ENCODE measurements around the gene PANK4. TPM values are rescaled to one million over a fixed set of nuclear protein-coding genes. Genes with fewer than 3 reads are reported as not detected.

The PANK4 gene
- total RNA-seq, 1 donor from 2014 or later, result 26.3 TPM

GRCh38 chr1:2564006-2564814 lies 37.8 kb upstream of the PANK4 start:
- H3K4me2 ChIP-seq (ENCODE audit: low read length), result no peak overlapping the region
- no peaks in the 10 kb centered on the region for H3K27me3 ChIP-seq (ENCODE audit: insufficient read depth, low read length)
- peaks cover 16% of the 10 kb centered on the region for H3K27me3 Mint-ChIP-seq (ENCODE audit: low read depth, unreplicated experiment)
- H3K79me2 ChIP-seq (ENCODE audit: insufficient read depth, low read length), result no peaks in the 10 kb centered on the region
- no peaks in the 10 kb centered on the region for H3K9me3 ChIP-seq (ENCODE audit: insufficient read depth, low read depth, low read length)
- H3K4me3 ChIP-seq (ENCODE audit: insufficient read depth, low read depth, low read length), result no peak overlapping the region
- H3K9me3 Mint-ChIP-seq (ENCODE audit: unreplicated experiment), result no peaks in the 10 kb centered on the region
- H3K36me3 Mint-ChIP-seq (ENCODE audit: low read depth, unreplicated experiment), result no peaks in the 10 kb centered on the region
- H3K27ac ChIP-seq (ENCODE audit: low read depth, low read length), result no peak overlapping the region
- FAIRE-seq (no peak), DNase-seq (ENCODE audit: low read depth) (no peak)
- H3K9ac ChIP-seq (ENCODE audit: low read length), result no peak overlapping the region
- H3K27ac Mint-ChIP-seq (ENCODE audit: unreplicated experiment), result no peak overlapping the region
- no peak overlapping the region for H2AFZ ChIP-seq (ENCODE audit: low read depth, low read length)
- H3K4me1 ChIP-seq (ENCODE audit: insufficient read depth, low read length), result no peaks in the 10 kb centered on the region
- no peaks in the 10 kb centered on the region for H4K20me1 ChIP-seq (ENCODE audit: insufficient read depth, low read length)
- no peak overlapping the region for H3K4me3 Mint-ChIP-seq (ENCODE audit: unreplicated experiment)
- peaks cover 5% of the 10 kb centered on the region for H3K4me1 Mint-ChIP-seq (ENCODE audit: low read depth, unreplicated experiment)
- H3K36me3 ChIP-seq (ENCODE audit: insufficient read depth, low read length), result no peaks in the 10 kb centered on the region
- TF ChIP-seq CTCF (IDR thresholded peaks at IDR 0.05; ENCODE audit: insufficient read depth, low read depth, low read length) (no peak), EZH2 (IDR thresholded peaks at IDR 0.05; ENCODE audit: insufficient read depth, low read length) (no peak)

- no peak overlapping the region for H3K27ac ChIP-seq (ENCODE audit: low read depth, low read length)
- H3K4me2 ChIP-seq (ENCODE audit: low read length), result no peak overlapping the region
- no peak overlapping the region for H3K9ac ChIP-seq (ENCODE audit: low read length)
- no peak for TF ChIP-seq CTCF (IDR thresholded peaks at IDR 0.05; ENCODE audit: insufficient read depth, low read depth, low read length)
- H3K79me2 ChIP-seq (ENCODE audit: insufficient read depth, low read length), result no peaks in the 10 kb centered on the region
- DNase-seq (ENCODE audit: low read depth), result no peak
- H3K9me3 Mint-ChIP-seq (ENCODE audit: unreplicated experiment), result no peaks in the 10 kb centered on the region
- H3K36me3 Mint-ChIP-seq (ENCODE audit: low read depth, unreplicated experiment), result no peaks in the 10 kb centered on the region
- H3K4me1 ChIP-seq (ENCODE audit: insufficient read depth, low read length), result no peaks in the 10 kb centered on the region
- no peak overlapping the region for H3K4me3 ChIP-seq (ENCODE audit: insufficient read depth, low read depth, low read length)
- H3K4me3 Mint-ChIP-seq (ENCODE audit: unreplicated experiment), result no peak overlapping the region
- H2AFZ ChIP-seq (ENCODE audit: low read depth, low read length), result no peak overlapping the region
- no peak for FAIRE-seq
- H3K4me1 Mint-ChIP-seq (ENCODE audit: low read depth, unreplicated experiment), result peaks cover 5% of the 10 kb centered on the region
- H3K27ac Mint-ChIP-seq (ENCODE audit: unreplicated experiment), result no peak overlapping the region
- no peaks in the 10 kb centered on the region for H3K27me3 ChIP-seq (ENCODE audit: insufficient read depth, low read length)
- no peaks in the 10 kb centered on the region for H3K36me3 ChIP-seq (ENCODE audit: insufficient read depth, low read length)
- H3K27me3 Mint-ChIP-seq (ENCODE audit: low read depth, unreplicated experiment), result peaks cover 12% of the 10 kb centered on the region
- H4K20me1 ChIP-seq (ENCODE audit: insufficient read depth, low read length), result no peaks in the 10 kb centered on the region
- no peaks in the 10 kb centered on the region for H3K9me3 ChIP-seq (ENCODE audit: insufficient read depth, low read depth, low read length)
Observed at GRCh38 chr1:2563205-2563604, 36.8 kb upstream of the PANK4 start.
